Measurements from ENCODE around the gene WWOX.

WWOX gene

DNA sequence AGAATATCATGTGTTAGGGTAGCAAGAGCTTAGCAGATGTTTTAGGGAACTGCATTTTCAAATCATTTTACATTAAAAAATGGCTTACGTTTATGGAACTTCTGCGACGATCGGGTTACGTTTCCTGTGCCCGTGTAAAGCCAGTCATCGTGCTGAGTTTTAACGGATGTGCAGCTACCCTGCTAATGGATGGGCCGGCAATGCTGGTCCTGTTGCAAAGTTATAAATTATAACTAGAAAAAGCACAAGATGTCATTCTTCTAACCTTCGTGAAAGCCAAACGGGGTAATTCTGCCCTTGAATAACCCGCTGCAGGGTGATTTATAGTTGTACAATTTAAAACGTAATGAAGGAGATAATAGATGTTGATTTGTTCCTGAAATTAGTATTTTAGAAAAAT, 339.2 kb downstream of the WWOX start:
- DNase-seq (ENCODE audit: extremely low read depth, insufficient read length), result no peak
- Histone ChIP-seq H3K36me3 (ENCODE audit: control insufficient read depth, insufficient read depth, low read length) (no peaks in the 10 kb centered on the region), H3K27me3 (replicated peaks; ENCODE audit: control insufficient read depth, insufficient read depth, low read length) (no peaks in the 10 kb centered on the region), H3K4me3 (replicated peaks; ENCODE audit: low read depth, low read length) (no peak overlapping the region)
- TF ChIP-seq, protein P1, sequence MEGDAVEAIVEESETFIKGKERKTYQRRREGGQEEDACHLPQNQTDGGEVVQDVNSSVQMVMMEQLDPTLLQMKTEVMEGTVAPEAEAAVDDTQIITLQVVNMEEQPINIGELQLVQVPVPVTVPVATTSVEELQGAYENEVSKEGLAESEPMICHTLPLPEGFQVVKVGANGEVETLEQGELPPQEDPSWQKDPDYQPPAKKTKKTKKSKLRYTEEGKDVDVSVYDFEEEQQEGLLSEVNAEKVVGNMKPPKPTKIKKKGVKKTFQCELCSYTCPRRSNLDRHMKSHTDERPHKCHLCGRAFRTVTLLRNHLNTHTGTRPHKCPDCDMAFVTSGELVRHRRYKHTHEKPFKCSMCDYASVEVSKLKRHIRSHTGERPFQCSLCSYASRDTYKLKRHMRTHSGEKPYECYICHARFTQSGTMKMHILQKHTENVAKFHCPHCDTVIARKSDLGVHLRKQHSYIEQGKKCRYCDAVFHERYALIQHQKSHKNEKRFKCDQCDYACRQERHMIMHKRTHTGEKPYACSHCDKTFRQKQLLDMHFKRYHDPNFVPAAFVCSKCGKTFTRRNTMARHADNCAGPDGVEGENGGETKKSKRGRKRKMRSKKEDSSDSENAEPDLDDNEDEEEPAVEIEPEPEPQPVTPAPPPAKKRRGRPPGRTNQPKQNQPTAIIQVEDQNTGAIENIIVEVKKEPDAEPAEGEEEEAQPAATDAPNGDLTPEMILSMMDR (IDR thresholded peaks at IDR 0.05; ENCODE audit: insufficient read depth, low read length, poor library complexity, severe bottlenecking), result no peak

DNA sequence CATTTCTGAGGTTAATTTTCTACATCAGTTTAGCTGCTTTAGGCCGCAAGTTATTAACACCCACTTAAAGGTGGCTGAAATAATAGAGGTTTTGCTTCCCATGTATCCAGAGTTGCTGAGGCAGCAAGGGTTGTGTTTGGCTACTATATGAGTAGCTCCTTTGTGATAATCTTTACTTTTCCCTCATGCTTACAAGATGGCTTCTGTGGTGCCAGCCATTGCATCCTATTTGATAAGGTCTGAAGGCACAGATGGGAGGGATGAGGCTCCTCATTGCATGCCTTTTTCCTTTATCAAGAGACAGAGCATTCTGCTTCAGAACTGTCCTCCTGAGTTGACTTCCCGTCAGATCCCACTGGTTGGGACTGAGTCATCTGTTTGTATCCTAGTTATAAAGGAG, 340.2 kb downstream of the WWOX start:
- TF ChIP-seq, protein P1 (IDR thresholded peaks at IDR 0.05; ENCODE audit: insufficient read depth, low read length, poor library complexity, severe bottlenecking), result no peak
- DNase-seq (ENCODE audit: extremely low read depth, insufficient read length), result no peak
- H3K4me3 ChIP-seq (replicated peaks; ENCODE audit: low read depth, low read length), result no peak overlapping the region
- no peaks in the 10 kb centered on the region for H3K36me3 ChIP-seq (ENCODE audit: control insufficient read depth, insufficient read depth, low read length)
- H3K27me3 ChIP-seq (replicated peaks; ENCODE audit: control insufficient read depth, insufficient read depth, low read length), result no peaks in the 10 kb centered on the region

DNA sequence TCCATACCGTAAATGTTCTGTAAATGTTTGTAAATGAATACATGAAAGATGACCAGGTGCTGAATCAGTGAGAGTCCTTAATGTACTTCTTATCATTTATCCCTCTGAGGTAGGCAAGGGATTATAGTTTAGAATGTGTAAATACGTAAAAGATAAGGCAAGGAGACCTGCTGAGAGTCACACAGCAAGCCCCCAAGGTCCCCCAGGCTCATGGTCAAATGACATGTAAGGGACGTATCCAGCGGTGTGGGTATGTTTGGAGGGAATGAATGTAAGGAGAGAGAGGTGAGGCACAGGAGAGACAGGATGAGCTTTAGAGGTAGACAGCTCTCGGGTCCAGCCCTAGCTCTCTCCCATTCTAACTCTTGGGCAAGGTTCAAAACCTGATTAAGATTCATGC, 341.8 kb downstream of the WWOX start:
- TF ChIP-seq, protein P1 (IDR thresholded peaks at IDR 0.05; ENCODE audit: insufficient read depth, low read length, poor library complexity, severe bottlenecking), result no peak
- H3K36me3 ChIP-seq (ENCODE audit: control insufficient read depth, insufficient read depth, low read length), result no peaks in the 10 kb centered on the region
- H3K27me3 ChIP-seq (replicated peaks; ENCODE audit: control insufficient read depth, insufficient read depth, low read length), result no peaks in the 10 kb centered on the region
- no peak overlapping the region for H3K4me3 ChIP-seq (replicated peaks; ENCODE audit: low read depth, low read length)
- no peak for DNase-seq (ENCODE audit: extremely low read depth, insufficient read length)

DNA sequence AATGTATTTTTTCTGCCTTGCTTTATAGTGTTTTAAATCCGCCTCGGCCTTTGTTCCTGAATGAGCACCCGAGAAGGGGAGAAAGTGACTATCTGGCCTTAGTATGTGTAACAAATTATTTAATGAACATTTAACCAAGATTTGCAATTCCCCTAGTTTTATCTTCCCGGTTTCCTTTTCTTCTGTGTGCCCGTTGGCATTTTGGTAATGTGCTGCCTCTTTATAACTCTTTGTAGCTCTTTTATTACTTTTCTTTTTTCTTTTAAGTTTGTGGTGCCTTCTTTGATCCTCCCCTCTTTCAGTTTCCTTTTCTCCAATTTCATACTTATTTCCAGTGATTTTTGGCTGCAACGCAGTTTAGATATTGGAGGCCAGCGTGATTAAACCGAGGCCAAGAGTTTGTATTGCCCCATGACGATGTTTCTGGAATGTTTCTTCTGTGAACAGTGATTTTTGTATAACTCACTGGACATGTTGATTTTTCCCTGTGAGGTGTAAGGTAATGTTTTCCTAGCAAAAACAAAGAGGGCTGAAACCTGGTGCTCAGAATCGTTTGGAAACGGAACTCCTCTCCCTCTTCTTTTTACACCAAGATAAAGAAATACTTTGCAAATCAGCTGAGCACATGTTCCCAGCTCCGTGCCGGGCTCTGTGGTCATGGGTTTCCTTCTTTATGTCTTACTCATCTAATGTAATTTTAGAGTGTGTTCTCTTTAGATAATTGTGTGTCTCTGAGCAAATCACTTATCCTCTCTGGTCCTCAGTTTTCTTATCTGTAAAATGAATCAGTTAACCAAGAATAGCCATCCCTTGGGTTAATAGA, 344.3 kb downstream of the WWOX start:
- DNase-seq (ENCODE audit: extremely low read depth, insufficient read length), result no peak
- H3K4me3 ChIP-seq (replicated peaks; ENCODE audit: low read depth, low read length), result no peak overlapping the region
- TF ChIP-seq, protein P1 (IDR thresholded peaks at IDR 0.05; ENCODE audit: insufficient read depth, low read length, poor library complexity, severe bottlenecking), result no peak
- no peaks in the 10 kb centered on the region for H3K36me3 ChIP-seq (ENCODE audit: control insufficient read depth, insufficient read depth, low read length)
- H3K27me3 ChIP-seq (replicated peaks; ENCODE audit: control insufficient read depth, insufficient read depth, low read length), result no peaks in the 10 kb centered on the region

DNA sequence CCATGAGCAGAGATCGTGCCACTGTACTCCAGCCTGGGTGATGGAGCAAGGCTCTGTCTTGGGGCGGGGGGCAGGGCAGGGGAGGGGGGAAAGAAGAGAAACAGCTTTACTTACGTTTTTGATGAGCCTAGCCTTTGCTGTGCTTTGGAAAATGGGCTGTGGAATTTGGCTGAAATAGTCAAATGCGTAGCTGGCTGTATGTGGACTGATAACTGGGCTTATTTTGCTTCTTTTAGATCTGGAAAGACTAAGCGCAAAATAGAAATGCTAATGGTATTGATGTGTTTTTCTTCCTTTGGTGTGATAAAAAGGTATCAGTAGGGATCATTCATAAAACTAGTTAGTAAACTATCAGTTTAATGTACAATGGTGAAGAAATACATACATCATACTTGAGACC, 346.4 kb downstream of the WWOX start:
- Histone ChIP-seq H3K36me3 (ENCODE audit: control insufficient read depth, insufficient read depth, low read length) (no peaks in the 10 kb centered on the region), H3K27me3 (replicated peaks; ENCODE audit: control insufficient read depth, insufficient read depth, low read length) (no peaks in the 10 kb centered on the region), H3K4me3 (replicated peaks; ENCODE audit: low read depth, low read length) (no peak overlapping the region)
- TF ChIP-seq, protein P1 (IDR thresholded peaks at IDR 0.05; ENCODE audit: insufficient read depth, low read length, poor library complexity, severe bottlenecking), result no peak
- DNase-seq (ENCODE audit: extremely low read depth, insufficient read length), result no peak
